KMS-11 (cell line): ENCODE measurements around the gene SUN1.

Experiments
- H2AFZ ChIP-seq: fragments of 200-600 bp; sonication (generic); 2 replicates; pipeline ENCODE4 v1.6.1; 2016; ENCODE audit warnings: antibody characterized with exemption, mixed run types, low read depth
- H3K27ac ChIP-seq: fragments of 200-600 bp; sonication (generic); 2 replicates; pipeline ENCODE4 v1.6.1; 2016; ENCODE audit warnings: mild to moderate bottlenecking, mixed run types
- H3K27me3 ChIP-seq: fragments of 200-600 bp; sonication (generic); 2 replicates; pipeline ENCODE4 v1.6.1; 2017; ENCODE audit warnings: mild to moderate bottlenecking, low read depth, mixed run types, moderate library complexity; ENCODE audit not compliant: insufficient read depth
- H3K36me3 ChIP-seq: fragments of 200-600 bp; sonication (generic); 2 replicates; pipeline ENCODE4 v1.6.1; 2017; ENCODE audit warnings: mild to moderate bottlenecking, mixed run types; ENCODE audit not compliant: insufficient read depth
- H3K4me1 ChIP-seq: fragments of 200-600 bp; sonication (generic); 2 replicates; pipeline ENCODE4 v1.6.1; 2016; ENCODE audit warnings: mild to moderate bottlenecking, low read depth, mixed run types; ENCODE audit not compliant: poor library complexity, severe bottlenecking
- H3K4me2 ChIP-seq: fragments of 200-600 bp; sonication (generic); 2 replicates; pipeline ENCODE4 v1.7.0; 2016; ENCODE audit warnings: mild to moderate bottlenecking, mixed run types
- H3K4me3 ChIP-seq: fragments of 200-600 bp; sonication (generic); IDR thresholded peaks from 2 replicates; pipeline ENCODE4 v1.6.1; 2017; ENCODE audit warnings: low read depth, low read length, mixed read lengths; ENCODE audit not compliant: insufficient read depth
- H3K79me2 ChIP-seq: fragments of 200-600 bp; sonication (generic); 2 replicates; pipeline ENCODE4 v1.6.1; 2016; ENCODE audit warnings: low read depth, mixed run types; ENCODE audit not compliant: insufficient read depth
- H3K9ac ChIP-seq: fragments of 200-600 bp; sonication (generic); 2 replicates; pipeline ENCODE4 v1.6.1; 2016; ENCODE audit warnings: mild to moderate bottlenecking, mixed run types
- H4K20me1 ChIP-seq: fragments of 200-600 bp; sonication (generic); 2 replicates; pipeline ENCODE4 v1.6.1; 2016; ENCODE audit warnings: mild to moderate bottlenecking, mixed run types; ENCODE audit not compliant: insufficient read depth
- TF ChIP-seq, protein P1 (sequence below): fragments of 200-600 bp; sonication (generic); conservative IDR thresholded peaks from 2 replicates; pipeline ENCODE4 v1.6.1; 2017; ENCODE audit warnings: low read depth, mild to moderate bottlenecking, antibody characterized with exemption, low read length, moderate library complexity, mixed read lengths

SUN1 gene

DNA sequence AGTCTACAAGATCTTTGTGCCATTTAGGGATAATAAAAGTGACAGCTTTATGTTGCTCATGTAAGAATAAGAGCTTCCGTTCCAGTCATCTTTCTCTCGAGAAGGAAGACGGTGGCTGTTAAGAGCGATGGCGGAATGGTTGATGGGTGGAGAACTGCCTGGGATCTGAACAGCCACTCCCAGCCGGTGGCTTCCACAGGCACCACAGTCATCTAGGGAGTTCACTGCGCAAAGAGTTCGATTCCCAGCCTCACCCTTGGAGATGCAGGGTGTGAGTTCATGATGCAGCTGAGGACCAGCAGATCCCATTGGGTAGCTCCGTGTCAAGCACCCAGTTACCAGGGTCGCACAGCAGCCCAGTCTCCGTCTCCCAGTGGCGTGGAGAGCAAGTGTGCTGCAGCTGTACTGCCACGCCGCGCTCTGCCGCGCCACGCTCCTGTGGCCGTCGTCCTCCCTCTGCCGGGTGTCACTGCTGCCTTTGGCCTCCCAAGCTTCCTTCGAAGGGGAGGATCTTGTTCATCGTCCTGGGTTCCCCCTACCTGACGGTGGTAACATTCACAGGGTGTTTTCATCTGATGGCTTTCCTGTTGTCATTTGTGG, 7.8 kb downstream of the SUN1 start:
- no peaks in the 10 kb centered on the region for H4K20me1 ChIP-seq
- no peaks in the 10 kb centered on the region for H3K36me3 ChIP-seq
- no peaks in the 10 kb centered on the region for H3K27me3 ChIP-seq
- no peak overlapping the region for H3K4me3 ChIP-seq
- H2AFZ ChIP-seq = no peak overlapping the region
- no peaks in the 10 kb centered on the region for H3K4me1 ChIP-seq
- no peak overlapping the region for H3K4me2 ChIP-seq
- 0 out of 2 replicates have a peak, but pooled peaks cover 4% of the 10 kb centered on the region for H3K79me2 ChIP-seq
- H3K9ac ChIP-seq = no peak overlapping the region
- no peak overlapping the region for H3K27ac ChIP-seq
- TF ChIP-seq, protein P1, sequence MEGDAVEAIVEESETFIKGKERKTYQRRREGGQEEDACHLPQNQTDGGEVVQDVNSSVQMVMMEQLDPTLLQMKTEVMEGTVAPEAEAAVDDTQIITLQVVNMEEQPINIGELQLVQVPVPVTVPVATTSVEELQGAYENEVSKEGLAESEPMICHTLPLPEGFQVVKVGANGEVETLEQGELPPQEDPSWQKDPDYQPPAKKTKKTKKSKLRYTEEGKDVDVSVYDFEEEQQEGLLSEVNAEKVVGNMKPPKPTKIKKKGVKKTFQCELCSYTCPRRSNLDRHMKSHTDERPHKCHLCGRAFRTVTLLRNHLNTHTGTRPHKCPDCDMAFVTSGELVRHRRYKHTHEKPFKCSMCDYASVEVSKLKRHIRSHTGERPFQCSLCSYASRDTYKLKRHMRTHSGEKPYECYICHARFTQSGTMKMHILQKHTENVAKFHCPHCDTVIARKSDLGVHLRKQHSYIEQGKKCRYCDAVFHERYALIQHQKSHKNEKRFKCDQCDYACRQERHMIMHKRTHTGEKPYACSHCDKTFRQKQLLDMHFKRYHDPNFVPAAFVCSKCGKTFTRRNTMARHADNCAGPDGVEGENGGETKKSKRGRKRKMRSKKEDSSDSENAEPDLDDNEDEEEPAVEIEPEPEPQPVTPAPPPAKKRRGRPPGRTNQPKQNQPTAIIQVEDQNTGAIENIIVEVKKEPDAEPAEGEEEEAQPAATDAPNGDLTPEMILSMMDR = no peak

DNA sequence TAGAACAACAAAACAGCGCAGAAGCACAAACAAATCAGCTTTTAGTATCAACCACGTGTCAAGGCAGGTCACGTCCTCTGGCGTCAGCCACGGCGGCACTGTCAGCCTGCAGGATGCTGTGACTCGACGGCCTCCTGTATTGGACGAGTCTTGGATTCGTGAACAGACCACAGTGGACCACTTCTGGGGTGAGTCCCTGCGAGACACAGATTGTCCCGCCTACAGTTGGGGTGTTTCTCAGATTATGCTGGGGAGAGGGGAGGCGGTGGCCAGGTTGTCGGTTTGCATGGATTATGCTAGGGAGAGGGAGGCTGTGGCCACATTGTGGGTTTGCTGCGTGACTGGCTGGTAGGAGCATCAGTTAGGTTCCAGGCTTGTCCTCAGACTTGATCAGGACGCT, 9.7 kb downstream of the SUN1 start:
- Histone ChIP-seq H3K27me3 (no peaks in the 10 kb centered on the region), H3K79me2 (no peaks in the 10 kb centered on the region), H2AFZ (no peak overlapping the region), H3K27ac (no peak overlapping the region), H4K20me1 (no peaks in the 10 kb centered on the region), H3K4me2 (no peak overlapping the region), H3K4me1 (no peaks in the 10 kb centered on the region), H3K4me3 (no peak overlapping the region), H3K36me3 (no peaks in the 10 kb centered on the region), H3K9ac (no peak overlapping the region)
- TF ChIP-seq, protein P1 = no peak

DNA sequence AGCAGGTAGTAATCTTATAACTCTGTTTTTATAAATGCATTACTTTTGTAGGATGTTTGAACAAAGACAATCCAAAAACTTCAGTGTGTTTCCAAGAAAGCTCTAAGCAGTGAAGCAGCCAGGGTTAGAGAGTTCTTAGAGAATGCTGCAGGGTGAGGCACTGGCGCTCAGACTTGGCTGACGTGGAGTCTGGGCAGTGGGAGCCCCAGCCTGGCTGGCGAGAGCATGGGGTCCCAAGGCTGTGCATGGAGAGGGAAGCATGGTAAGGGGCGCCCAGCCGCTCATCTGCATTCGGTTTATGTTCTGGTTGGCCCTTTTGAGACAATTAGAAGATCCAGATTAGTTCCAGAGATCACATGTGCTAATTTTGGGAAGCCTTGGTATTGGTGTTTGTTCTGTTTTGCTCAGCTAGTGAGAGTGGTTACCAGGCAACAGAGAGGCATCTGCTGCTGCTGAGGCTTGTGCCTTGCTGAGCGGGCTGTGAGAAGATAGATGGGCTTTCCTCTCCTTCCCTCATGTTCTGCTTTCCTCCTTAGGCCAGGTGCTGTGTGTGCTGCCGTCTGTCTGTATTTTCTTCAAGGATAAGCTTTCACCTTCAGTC, 10.3 kb downstream of the SUN1 start:
- TF ChIP-seq, protein P1 = no peak
- no peak overlapping the region for H3K9ac ChIP-seq
- no peak overlapping the region for H3K4me2 ChIP-seq
- no peak overlapping the region for H3K4me3 ChIP-seq
- no peaks in the 10 kb centered on the region for H3K36me3 ChIP-seq
- H3K4me1 ChIP-seq = no peaks in the 10 kb centered on the region
- H3K27ac ChIP-seq = no peak overlapping the region
- no peak overlapping the region for H2AFZ ChIP-seq
- no peaks in the 10 kb centered on the region for H3K79me2 ChIP-seq
- H3K27me3 ChIP-seq = no peaks in the 10 kb centered on the region
- H4K20me1 ChIP-seq = no peaks in the 10 kb centered on the region

DNA sequence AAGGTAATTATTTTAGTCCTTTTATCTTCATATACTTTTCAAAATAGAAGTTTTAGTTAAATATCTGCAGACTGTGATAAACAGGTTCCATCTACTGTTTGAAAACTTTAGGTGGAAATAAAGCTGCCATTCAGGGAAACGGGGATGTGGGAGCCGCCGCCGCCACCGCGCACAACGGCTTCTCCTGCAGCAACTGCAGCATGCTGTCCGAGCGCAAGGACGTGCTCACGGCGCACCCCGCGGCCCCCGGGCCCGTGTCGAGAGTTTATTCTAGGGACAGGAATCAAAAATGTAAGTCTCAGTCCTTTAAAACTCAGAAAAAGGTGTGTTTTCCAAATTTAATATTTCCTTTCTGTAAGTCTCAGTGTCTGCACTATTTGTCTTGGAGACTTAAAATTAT, 11.0 kb downstream of the SUN1 start:
- Histone ChIP-seq H3K4me3 (no peak overlapping the region), H3K9ac (no peak overlapping the region), H3K4me1 (no peaks in the 10 kb centered on the region), H3K27me3 (no peaks in the 10 kb centered on the region), H3K4me2 (no peak overlapping the region), H3K27ac (no peak overlapping the region), H4K20me1 (no peaks in the 10 kb centered on the region), H2AFZ (no peak overlapping the region), H3K79me2 (no peaks in the 10 kb centered on the region), H3K36me3 (no peaks in the 10 kb centered on the region)
- TF ChIP-seq, protein P1 = no peak
